ENCODE measurements around the gene RGS19.

GRCh38 chr20:64103871-64104666 lies 24.8 kb upstream of the RGS19 start:
- no peak for TF ChIP-seq CTCF (IDR thresholded peaks at IDR 0.05)
- no peak for TF ChIP-seq TEAD4 (IDR thresholded peaks at IDR 0.05; ENCODE audit: borderline replicate concordance, insufficient read depth)
- no peak for TF ChIP-seq REST (IDR thresholded peaks at IDR 0.05; ENCODE audit: low read depth, low read length)
- TF ChIP-seq EZH2phosphoT487 (IDR thresholded peaks at IDR 0.05; ENCODE audit: borderline replicate concordance, low read depth) = no peak
- TF ChIP-seq USF2 (IDR thresholded peaks at IDR 0.05; ENCODE audit: borderline replicate concordance, low read depth, low read length) = no peak
- TF ChIP-seq MAX (IDR thresholded peaks at IDR 0.05; ENCODE audit: low read depth) = no peak
- no peak for TF ChIP-seq POLR2AphosphoS5 (IDR thresholded peaks at IDR 0.05; ENCODE audit: low read depth, low read length)
- TF ChIP-seq RAD21 (IDR thresholded peaks at IDR 0.05; ENCODE audit: low read length) = no peak
- no peak for TF ChIP-seq FOXM1 (IDR thresholded peaks at IDR 0.05; ENCODE audit: low read depth)
- no peak for TF ChIP-seq EP300 (IDR thresholded peaks at IDR 0.05; ENCODE audit: borderline replicate concordance in 1 of 2, low read depth in 1 of 2, low read length in 1 of 2)
- no peak for TF ChIP-seq IRF3 (IDR thresholded peaks at IDR 0.05; ENCODE audit: low read depth, low read length)
- no peak for TF ChIP-seq NRF1 (IDR thresholded peaks at IDR 0.05; ENCODE audit: low read depth, low read length)
- TF ChIP-seq CHD2 (IDR thresholded peaks at IDR 0.05; ENCODE audit: low read length, partially characterized antibody) = no peak
- no peak for TF ChIP-seq GATA2 (CRISPR knock-in tag; IDR thresholded peaks at IDR 0.05)

All from SK-N-SH (cell line).